ENCODE measurements around the gene FAM120B.

The FAM120B gene

GRCh38 chr6:170416959-170417606, 110.5 kb downstream of the FAM120B start:
- no peak for DNase-seq (ENCODE audit: insufficient read length, low spot score)
- TF ChIP-seq POLR2AphosphoS5 (IDR thresholded peaks at IDR 0.05; ENCODE audit: low read depth, low read length) (no peak), POLR2A (IDR thresholded peaks at IDR 0.05; ENCODE audit: low read depth, low read length) (no peak), POU2F2 (IDR thresholded peaks at IDR 0.05; ENCODE audit: low read depth, low read length) (no peak), TAF1 (IDR thresholded peaks at IDR 0.05; ENCODE audit: low read depth, low read length) (no peak), SPI1 (IDR thresholded peaks at IDR 0.05; ENCODE audit: low read depth, low read length) (no peak), PAX5 (IDR thresholded peaks at IDR 0.05; ENCODE audit: insufficient read depth, low read length, severe bottlenecking) (no peak)
- FAIRE-seq = no peak

GRCh38 chr6:170417881-170418280, 111.3 kb downstream of the FAM120B start:
- FAIRE-seq (no peak), DNase-seq (ENCODE audit: insufficient read length, low spot score) (no peak)
- no peak for TF ChIP-seq POLR2AphosphoS5 (IDR thresholded peaks at IDR 0.05; ENCODE audit: low read depth, low read length)
- no peak for TF ChIP-seq SPI1 (IDR thresholded peaks at IDR 0.05; ENCODE audit: low read depth, low read length)
- TF ChIP-seq POLR2A (IDR thresholded peaks at IDR 0.05; ENCODE audit: low read depth, low read length) = no peak
- TF ChIP-seq TAF1 (IDR thresholded peaks at IDR 0.05; ENCODE audit: low read depth, low read length) = no peak
- TF ChIP-seq POU2F2 (IDR thresholded peaks at IDR 0.05; ENCODE audit: low read depth, low read length) = no peak
- no peak for TF ChIP-seq PAX5 (IDR thresholded peaks at IDR 0.05; ENCODE audit: insufficient read depth, low read length, severe bottlenecking)

GRCh38 chr6:170420283-170420682, 113.7 kb downstream of the FAM120B start:
- no peak for TF ChIP-seq TAF1 (IDR thresholded peaks at IDR 0.05; ENCODE audit: low read depth, low read length)
- no peak for TF ChIP-seq PAX5 (IDR thresholded peaks at IDR 0.05; ENCODE audit: insufficient read depth, low read length, severe bottlenecking)
- no peak for TF ChIP-seq POLR2AphosphoS5 (IDR thresholded peaks at IDR 0.05; ENCODE audit: low read depth, low read length)
- TF ChIP-seq SPI1 (IDR thresholded peaks at IDR 0.05; ENCODE audit: low read depth, low read length) = no peak
- no peak for TF ChIP-seq POU2F2 (IDR thresholded peaks at IDR 0.05; ENCODE audit: low read depth, low read length)
- TF ChIP-seq POLR2A (IDR thresholded peaks at IDR 0.05; ENCODE audit: low read depth, low read length) = no peak
- no peak for DNase-seq (ENCODE audit: insufficient read length, low spot score)
- FAIRE-seq = no peak

- no peak for DNase-seq (ENCODE audit: insufficient read length, low spot score)
- TF ChIP-seq POLR2AphosphoS5 (IDR thresholded peaks at IDR 0.05; ENCODE audit: low read depth, low read length) (no peak), POU2F2 (IDR thresholded peaks at IDR 0.05; ENCODE audit: low read depth, low read length) (no peak), PAX5 (IDR thresholded peaks at IDR 0.05; ENCODE audit: insufficient read depth, low read length, severe bottlenecking) (no peak), SPI1 (IDR thresholded peaks at IDR 0.05; ENCODE audit: low read depth, low read length) (no peak), POLR2A (IDR thresholded peaks at IDR 0.05; ENCODE audit: low read depth, low read length) (no peak)
- FAIRE-seq = no peak
Measured at GRCh38 chr6:170420791-170421776, 114.5 kb downstream of the FAM120B start.

- no peak for DNase-seq (ENCODE audit: insufficient read length, low spot score)
- TF ChIP-seq PAX5 (IDR thresholded peaks at IDR 0.05; ENCODE audit: insufficient read depth, low read length, severe bottlenecking) (no peak), TAF1 (IDR thresholded peaks at IDR 0.05; ENCODE audit: low read depth, low read length) (no peak), POLR2A (IDR thresholded peaks at IDR 0.05; ENCODE audit: low read depth, low read length) (no peak), SPI1 (IDR thresholded peaks at IDR 0.05; ENCODE audit: low read depth, low read length) (no peak), POU2F2 (IDR thresholded peaks at IDR 0.05; ENCODE audit: low read depth, low read length) (no peak), POLR2AphosphoS5 (IDR thresholded peaks at IDR 0.05; ENCODE audit: low read depth, low read length) (no peak)
Measured at GRCh38 chr6:170421921-170422320, 115.4 kb downstream of the FAM120B start.

GRCh38 chr6:170423030-170423429, 116.5 kb downstream of the FAM120B start:
- FAIRE-seq = no peak
- no peak for TF ChIP-seq PAX5 (IDR thresholded peaks at IDR 0.05; ENCODE audit: insufficient read depth, low read length, severe bottlenecking)
- TF ChIP-seq POLR2AphosphoS5 (IDR thresholded peaks at IDR 0.05; ENCODE audit: low read depth, low read length) = no peak
- no peak for TF ChIP-seq SPI1 (IDR thresholded peaks at IDR 0.05; ENCODE audit: low read depth, low read length)
- TF ChIP-seq TAF1 (IDR thresholded peaks at IDR 0.05; ENCODE audit: low read depth, low read length) = no peak
- TF ChIP-seq POU2F2 (IDR thresholded peaks at IDR 0.05; ENCODE audit: low read depth, low read length) = no peak
- TF ChIP-seq POLR2A (IDR thresholded peaks at IDR 0.05; ENCODE audit: low read depth, low read length) = no peak
- no peak for DNase-seq (ENCODE audit: insufficient read length, low spot score)

More at GRCh38 chr6:170421921-170422320, 115.4 kb downstream of the FAM120B start:
- no peak for FAIRE-seq

GRCh38 chr6:170423814-170424603, 117.5 kb downstream of the FAM120B start:
- DNase-seq (ENCODE audit: insufficient read length, low spot score) = no peak
- no peak for FAIRE-seq
- TF ChIP-seq POU2F2 (IDR thresholded peaks at IDR 0.05; ENCODE audit: low read depth, low read length) = no peak

GRCh38 chr6:170424604-170425126, 118.1 kb downstream of the FAM120B start:
- no peak for DNase-seq (ENCODE audit: insufficient read length, low spot score)
- no peak for FAIRE-seq
- no peak for TF ChIP-seq PAX5 (IDR thresholded peaks at IDR 0.05; ENCODE audit: insufficient read depth, low read length, severe bottlenecking)
- no peak for TF ChIP-seq POU2F2 (IDR thresholded peaks at IDR 0.05; ENCODE audit: low read depth, low read length)
- no peak for TF ChIP-seq TAF1 (IDR thresholded peaks at IDR 0.05; ENCODE audit: low read depth, low read length)

- FAIRE-seq (no peak), DNase-seq (ENCODE audit: insufficient read length, low spot score) (no peak)
- TF ChIP-seq POLR2A (IDR thresholded peaks at IDR 0.05; ENCODE audit: low read depth, low read length) (no peak), PAX5 (IDR thresholded peaks at IDR 0.05; ENCODE audit: insufficient read depth, low read length, severe bottlenecking) (no peak), POU2F2 (IDR thresholded peaks at IDR 0.05; ENCODE audit: low read depth, low read length) (no peak)
Measured at GRCh38 chr6:170429450-170429849, 122.9 kb downstream of the FAM120B start.
